ENCODE results near the gene CHTF8.

DNA sequence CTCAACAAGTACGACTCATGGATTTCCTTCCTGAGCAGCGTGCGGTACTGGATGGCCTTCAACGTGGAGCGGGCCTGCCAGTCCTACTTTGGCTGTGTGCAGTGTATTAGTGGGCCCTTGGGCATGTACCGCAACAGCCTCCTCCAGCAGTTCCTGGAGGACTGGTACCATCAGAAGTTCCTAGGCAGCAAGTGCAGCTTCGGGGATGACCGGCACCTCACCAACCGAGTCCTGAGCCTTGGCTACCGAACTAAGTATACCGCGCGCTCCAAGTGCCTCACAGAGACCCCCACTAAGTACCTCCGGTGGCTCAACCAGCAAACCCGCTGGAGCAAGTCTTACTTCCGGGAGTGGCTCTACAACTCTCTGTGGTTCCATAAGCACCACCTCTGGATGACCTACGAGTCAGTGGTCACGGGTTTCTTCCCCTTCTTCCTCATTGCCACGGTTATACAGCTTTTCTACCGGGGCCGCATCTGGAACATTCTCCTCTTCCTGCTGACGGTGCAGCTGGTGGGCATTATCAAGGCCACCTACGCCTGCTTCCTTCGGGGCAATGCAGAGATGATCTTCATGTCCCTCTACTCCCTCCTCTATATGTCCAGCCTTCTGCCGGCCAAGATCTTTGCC lies 17.9 kb downstream of the CHTF8 start:
- TF ChIP-seq EZH2 (IDR thresholded peaks at IDR 0.05) (no peak), POLR2AphosphoS5 (IDR thresholded peaks at IDR 0.05; ENCODE audit: borderline replicate concordance, low read depth, low read length) (no peak)
